ENCODE measurements around the gene CARMIL1. TPM values are rescaled to one million over a fixed set of nuclear protein-coding genes. Genes with fewer than 3 reads are reported as not detected.

The CARMIL1 gene
- total and polyA plus RNA-seq, 11 donors = 2.4 to 9.1 (median 5.3) TPM

DNA sequence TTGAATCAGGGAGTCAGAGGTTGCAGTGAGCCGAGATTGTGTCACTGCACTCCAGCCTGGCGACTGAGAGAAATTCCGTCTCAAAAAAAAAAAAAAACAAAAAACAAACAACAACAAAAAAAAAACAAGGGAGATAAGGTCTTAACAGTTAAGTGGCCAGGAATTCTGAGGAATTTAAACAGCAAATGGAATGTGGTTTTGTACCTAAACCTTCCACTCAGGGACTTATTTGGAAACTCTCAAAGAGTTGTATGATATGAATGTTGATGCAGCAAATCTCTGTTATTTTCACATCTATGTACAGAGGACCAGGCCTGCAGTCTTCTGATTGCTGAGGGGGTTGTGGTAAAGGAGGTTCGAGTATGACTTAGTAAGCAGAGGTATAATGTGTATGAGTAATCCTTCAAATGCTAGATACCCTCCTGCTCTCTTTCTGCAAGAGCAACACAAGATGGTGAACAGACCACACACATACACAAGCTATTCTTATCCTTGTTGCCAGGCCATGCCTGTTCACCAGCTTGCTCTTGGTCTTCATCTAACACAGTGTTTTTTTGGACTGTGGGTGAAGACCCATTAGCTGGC is 197.9 kb downstream of the CARMIL1 start:
- WGBS, 4 donors = 78 to 85% (median 79%) methylated on average over 4 of the region's 4 CpGs
- TF ChIP-seq POLR2A (IDR thresholded peaks at IDR 0.05) = no peak
- TF ChIP-seq, protein P1, sequence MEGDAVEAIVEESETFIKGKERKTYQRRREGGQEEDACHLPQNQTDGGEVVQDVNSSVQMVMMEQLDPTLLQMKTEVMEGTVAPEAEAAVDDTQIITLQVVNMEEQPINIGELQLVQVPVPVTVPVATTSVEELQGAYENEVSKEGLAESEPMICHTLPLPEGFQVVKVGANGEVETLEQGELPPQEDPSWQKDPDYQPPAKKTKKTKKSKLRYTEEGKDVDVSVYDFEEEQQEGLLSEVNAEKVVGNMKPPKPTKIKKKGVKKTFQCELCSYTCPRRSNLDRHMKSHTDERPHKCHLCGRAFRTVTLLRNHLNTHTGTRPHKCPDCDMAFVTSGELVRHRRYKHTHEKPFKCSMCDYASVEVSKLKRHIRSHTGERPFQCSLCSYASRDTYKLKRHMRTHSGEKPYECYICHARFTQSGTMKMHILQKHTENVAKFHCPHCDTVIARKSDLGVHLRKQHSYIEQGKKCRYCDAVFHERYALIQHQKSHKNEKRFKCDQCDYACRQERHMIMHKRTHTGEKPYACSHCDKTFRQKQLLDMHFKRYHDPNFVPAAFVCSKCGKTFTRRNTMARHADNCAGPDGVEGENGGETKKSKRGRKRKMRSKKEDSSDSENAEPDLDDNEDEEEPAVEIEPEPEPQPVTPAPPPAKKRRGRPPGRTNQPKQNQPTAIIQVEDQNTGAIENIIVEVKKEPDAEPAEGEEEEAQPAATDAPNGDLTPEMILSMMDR (IDR thresholded peaks at IDR 0.05) = no peak
- Histone ChIP-seq H3K9me3 (no peaks in the 10 kb centered on the region), H3K36me3 (peaks cover 0 to 3% (median 0%) of the 10 kb centered on the region in 9 donors), H3K4me3 (no peak overlapping the region), H3K27ac (no peak overlapping the region), H3K4me1 (peaks cover 0 to 5% (median 0%) of the 10 kb centered on the region in 12 donors), H3K27me3 (no peaks in the 10 kb centered on the region)
- intact Hi-C loops (cut with DNase I) = no loop called here
- ATAC-seq (no peak), DNase-seq (no peak)

DNA sequence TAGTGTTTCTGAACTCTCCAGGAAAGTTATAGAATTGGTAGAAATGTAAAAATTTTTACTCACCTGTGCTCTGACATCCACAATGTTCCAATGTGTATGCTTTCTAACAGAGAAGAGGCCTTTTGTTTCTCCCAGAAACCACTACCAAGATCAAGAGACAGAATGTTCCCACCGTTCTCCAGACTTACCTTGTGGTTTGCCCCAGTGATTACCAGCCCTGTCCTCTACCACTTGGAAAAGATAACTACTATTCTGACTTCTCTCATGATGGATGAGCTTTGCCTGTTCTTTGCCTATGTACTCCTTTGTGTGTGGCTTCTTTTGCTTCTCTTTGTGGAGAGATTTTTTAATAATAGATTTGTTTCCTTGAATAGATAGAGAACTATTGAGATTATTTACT is 199.8 kb downstream of the CARMIL1 start:
- 46 to 71% (median 54%) methylated on average over 1 of the region's 1 CpG for WGBS, 4 donors

DNA sequence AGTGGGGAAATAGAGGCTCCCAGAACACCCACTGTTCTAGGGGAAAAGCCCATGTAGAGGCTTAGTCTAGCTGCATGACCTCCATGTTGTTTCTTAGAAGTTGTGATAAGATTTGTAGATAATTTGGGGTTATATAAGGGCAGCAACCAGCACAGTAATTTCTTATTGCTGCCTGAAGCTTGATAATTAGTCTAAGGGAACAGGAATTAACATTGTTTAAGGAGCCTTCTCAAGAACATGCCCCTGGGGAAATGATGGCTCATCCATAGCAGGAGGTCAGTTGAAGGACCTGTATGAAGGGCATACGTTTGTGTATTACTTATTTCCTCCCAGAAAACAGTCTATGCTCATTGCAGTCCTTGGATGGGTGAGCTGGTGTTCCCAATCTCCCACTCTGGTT is 202.1 kb downstream of the CARMIL1 start:
- TF ChIP-seq POLR2A (IDR thresholded peaks at IDR 0.05) = no peak
- TF ChIP-seq, protein P1 (IDR thresholded peaks at IDR 0.05) = no peak
- peaks cover 0 to 7% (median 0%) of the 10 kb centered on the region in 9 donors for H3K36me3 ChIP-seq
- H3K27ac ChIP-seq = no peak overlapping the region
- no peaks in the 10 kb centered on the region for H3K9me3 ChIP-seq
- WGBS, 4 donors = 76 to 100% (median 80%) methylated on average over 1 of the region's 1 CpG
- intact Hi-C loops (cut with DNase I) = no loop called here
- H3K4me1 ChIP-seq = peaks cover 0 to 10% (median 7%) of the 10 kb centered on the region in 12 donors
- no peak for DNase-seq
- no peak for ATAC-seq
- no peaks in the 10 kb centered on the region for H3K27me3 ChIP-seq
- H3K4me3 ChIP-seq = no peak overlapping the region

More for the DNA sequence above, 199.8 kb downstream of the CARMIL1 start:
- Histone ChIP-seq H3K27ac (no peak overlapping the region), H3K9me3 (no peaks in the 10 kb centered on the region), H3K27me3 (no peaks in the 10 kb centered on the region), H3K36me3 (peaks cover 0 to 7% (median 0%) of the 10 kb centered on the region in 9 donors), H3K4me3 (no peak overlapping the region), H3K4me1 (no peaks in the 10 kb centered on the region)
- ATAC-seq (no peak), DNase-seq (no peak)
- intact Hi-C loops (cut with DNase I) = no loop called here
- TF ChIP-seq, protein P1 (IDR thresholded peaks at IDR 0.05) = no peak
- TF ChIP-seq POLR2A (IDR thresholded peaks at IDR 0.05) = no peak

DNA sequence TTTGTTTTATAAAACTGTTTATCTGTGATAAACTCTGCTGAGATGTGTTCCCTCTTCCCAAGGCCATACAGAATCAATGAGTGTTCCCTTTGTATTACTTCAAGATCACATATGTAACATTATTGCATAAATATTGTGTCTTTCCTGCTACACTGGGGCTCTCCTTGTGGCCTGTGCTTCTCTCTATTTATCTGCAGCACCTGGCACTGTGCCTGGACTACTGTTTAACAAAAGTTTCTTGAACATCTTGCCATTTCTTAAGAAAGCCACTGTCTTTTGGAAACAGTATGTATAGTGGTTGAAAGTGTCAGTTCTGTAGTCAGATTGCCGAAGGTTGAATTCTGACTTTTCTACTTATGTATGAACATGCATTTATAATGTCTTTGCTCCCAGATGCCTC is 203.8 kb downstream of the CARMIL1 start:
- 83 to 96% (median 95%) methylated on average over 1 of the region's 1 CpG for WGBS, 4 donors
- ATAC-seq (no peak), DNase-seq (no peak)
- TF ChIP-seq, protein P1 (IDR thresholded peaks at IDR 0.05) = no peak
- no peak for TF ChIP-seq POLR2A (IDR thresholded peaks at IDR 0.05)
- Histone ChIP-seq H3K4me3 (no peak overlapping the region), H3K36me3 (peaks cover 0 to 7% (median 0%) of the 10 kb centered on the region in 9 donors), H3K4me1 (peaks cover 0 to 21% (median 10%) of the 10 kb centered on the region in 12 donors), H3K27ac (no peak overlapping the region), H3K9me3 (no peaks in the 10 kb centered on the region), H3K27me3 (no peaks in the 10 kb centered on the region)
- intact Hi-C loops (cut with DNase I) = no loop called here

All from heart left ventricle (tissue), 16 donors.